Middle frontal gyrus (tissue), 1 donor: ENCODE results near the gene NME3.
"Not testable (repeated sequence)": the region's sequence is repeated elsewhere in the genome, so short reads cannot be mapped to it uniquely, and the experiment has no call there.

ENCODE experiments used
- DNase-seq: peaks from one replicate; pipeline ENCODE4 v3.0.0-alpha.2; 2015; ENCODE audit warnings: low spot score; ENCODE audit errors: extremely low spot score

Gene NME3

DNA sequence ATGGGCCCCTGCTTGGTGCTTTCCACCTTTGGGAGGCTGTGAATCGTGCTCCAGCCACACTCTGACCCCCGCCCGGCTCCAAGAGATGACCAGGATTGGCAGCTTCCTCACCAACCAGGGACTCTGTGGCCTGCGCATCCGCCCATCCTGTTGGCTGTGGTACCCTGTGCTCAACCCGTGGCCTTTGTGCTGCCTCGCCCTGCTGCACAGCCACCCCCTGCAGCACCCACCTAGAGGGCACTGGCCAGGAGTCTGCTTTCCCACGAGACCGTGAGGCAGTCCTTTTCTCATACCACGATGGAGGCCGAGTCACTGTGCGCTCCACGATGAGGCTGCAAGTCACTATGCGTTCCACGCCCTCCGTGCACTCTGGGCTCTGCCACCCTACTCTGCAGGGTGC is 19.4 kb downstream of the NME3 start:
- DNase-seq: no peak

DNA sequence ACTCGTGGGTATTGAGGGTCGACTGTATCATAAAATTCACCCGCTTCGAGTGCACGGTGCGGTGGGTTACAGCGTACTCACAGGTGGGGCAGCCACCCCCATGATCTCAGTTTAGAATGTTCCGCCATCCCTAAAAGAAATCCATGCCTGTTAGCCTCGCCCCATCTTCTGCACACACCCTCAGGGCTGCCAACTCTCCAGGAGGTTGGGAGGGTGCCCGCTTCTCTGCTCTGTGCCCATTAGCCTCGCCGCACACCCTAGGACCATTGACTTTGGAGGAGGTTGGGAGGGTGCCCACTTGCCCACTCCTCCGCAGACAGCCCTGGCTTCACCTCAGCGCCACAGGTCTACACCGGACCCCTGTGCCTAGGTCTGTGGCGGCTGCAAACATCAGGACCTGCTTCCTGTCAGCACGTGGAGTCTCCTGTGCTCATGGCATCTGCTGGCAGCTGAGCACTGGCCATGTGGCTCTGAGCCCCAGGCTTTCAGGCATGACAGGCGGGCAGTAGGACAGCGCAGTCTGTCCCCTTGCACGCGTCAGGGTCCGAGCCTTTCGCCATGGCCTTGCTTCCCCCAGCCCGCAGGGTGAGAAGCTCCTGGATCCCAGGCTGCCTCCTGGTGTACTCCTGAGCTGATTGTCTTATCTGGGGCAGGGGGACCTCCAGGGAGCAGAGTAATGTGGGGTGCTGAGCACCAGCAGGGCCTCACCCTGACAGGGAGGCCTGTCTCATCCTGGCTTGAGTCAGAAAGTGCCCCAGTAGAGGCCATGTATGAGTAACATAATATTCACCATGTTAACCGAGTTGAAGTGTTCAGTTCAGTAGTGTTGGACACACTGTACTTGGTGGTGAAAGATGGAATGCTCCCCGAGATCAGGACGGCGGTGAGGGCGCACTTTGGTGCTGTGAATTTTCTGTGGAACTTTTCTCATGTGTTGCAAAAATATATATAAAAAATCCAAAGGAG is 21.9 kb downstream of the NME3 start:
- no peak for DNase-seq

DNA sequence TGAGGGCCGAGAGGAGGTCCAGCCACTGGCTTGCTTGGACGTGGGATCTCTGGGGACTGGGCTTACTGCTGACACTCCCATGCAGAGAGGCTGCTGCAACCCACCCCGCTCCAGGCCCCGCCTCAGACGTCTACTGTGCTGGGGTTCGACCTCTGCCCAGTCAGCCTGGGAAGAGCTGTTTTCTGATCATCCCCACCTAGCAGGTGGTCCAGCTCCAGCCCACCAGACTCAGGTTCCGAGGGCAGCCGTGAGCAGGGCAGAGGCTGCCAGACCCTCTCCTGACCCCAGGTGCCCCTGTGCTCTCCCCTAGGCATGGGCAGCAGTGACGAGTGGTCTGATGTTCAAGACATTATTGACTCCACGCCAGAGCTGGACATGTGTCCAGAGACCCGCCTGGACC is 23.4 kb downstream of the NME3 start:
- no peak for DNase-seq

DNA sequence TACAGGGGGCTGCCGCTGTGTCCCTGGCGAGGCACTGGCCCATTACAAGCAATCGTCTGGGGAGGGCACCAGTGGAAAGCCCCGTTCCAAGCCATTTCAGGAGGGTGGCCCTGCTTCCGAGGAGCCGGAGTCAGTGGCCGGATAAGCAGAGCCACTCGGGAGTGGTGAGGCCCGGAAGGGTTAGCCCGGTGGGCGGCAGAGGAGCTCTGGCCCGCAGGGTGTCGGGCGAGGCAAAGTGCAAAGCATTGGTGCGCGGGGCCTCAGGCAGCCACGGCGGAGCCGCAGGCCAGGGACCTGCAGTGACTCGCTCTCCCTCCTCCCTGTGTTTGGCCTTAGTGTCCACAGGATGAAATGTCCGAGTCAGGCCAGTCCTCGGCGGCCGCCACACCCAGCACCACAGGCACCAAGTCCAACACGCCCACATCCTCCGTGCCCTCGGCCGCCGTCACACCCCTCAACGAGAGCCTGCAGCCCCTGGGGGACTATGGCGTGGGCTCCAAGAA is 24.6 kb downstream of the NME3 start:
- no peak for DNase-seq

DNA sequence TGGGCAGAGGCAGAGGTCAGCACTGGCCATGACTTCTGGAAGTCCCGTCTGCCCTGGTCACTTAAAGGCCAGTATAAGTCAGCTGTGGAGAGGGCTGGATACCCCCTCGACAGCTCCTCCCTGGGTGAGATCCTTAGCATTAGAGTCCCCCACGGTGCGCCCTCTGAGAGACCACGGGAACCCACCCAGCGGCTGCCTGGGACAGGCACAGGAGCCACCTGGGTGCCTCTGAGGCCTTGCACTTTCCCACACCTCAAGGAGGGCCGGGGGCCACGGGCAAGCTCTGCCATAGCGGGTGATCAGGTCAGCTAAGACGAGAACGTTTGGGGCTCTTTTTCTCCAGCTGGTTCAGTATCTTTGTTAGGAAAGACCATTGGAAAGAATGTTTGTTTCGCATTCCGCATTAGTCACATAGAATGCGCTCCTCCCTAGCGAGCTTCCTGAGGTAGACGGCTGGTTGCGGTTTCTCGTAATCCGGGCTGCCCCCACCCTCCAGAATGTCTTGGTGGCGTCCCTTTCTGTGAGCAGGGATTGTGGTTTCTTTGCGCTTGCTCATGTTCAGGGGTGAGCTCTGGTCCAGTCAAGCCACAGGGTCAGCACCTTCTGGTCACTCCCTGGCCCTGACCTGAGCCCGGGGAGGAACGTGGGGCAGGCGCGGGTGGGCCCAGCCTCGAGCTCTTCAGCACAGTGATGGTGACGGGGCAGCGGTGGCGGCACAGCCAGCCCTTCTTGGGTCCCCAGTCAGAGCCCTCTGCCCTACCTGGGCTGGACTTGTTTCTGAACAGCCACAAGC is 25.2 kb downstream of the NME3 start:
- DNase-seq: no peak

DNA sequence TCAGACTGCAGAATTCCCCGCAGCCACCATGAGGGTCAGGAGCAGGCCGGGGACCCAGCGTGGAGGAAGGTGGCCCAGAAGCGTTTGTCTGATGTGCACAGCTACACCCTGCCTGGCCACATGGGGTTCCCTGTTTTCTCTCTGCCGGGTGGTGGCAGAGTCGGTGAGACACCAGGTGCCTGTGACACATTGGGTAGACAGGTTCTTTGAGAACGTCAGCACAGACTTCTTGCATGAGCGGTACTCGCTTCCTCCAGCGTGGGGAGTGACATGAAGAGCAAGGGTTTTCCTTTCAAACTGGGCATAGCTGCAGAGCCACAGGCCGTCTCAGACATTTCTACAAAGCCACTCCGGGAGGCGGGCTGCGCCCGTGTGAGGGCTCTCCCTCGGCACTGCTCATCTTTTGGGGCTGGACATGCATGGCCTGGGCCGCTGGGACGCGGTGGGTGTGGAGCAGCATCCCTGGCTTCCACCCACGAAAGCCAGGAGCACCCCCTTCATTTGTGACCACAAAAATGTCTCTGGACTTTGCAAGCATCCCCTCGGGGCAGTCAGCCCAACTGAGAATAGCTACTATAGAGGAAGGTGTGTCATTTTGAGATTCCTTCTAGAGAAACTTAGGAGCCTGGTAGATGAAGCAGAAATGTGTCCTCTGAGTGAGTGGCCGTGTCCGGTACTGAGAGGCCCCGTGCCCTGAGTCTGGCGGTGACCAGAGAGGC is 26.0 kb downstream of the NME3 start:
- DNase-seq: no peak

DNA sequence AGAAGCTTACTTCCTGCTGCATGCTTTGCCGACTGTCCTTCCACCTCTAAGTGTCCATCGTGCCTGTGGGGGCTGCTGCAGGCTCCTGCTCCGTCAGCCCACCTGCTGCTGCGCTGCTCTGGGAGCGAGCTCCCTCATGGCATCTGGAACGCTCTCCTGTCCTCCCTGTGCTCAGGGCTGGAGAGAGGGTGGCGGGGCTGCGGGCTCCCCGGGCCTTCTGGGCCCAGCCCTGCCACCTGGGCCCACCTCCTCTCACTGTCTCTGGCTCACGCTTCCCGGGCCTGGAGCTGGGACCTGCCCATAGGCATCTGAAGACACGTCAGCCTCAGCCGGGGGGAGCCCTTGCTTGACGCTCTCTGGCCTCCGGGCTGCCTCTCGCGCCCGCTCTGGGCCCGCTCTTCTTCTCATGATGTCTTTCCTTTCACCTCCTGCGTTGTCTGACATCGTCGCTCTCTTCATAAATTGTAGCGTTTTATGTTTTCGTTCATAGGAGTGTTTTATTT is 27.0 kb downstream of the NME3 start:
- no peak for DNase-seq

DNA sequence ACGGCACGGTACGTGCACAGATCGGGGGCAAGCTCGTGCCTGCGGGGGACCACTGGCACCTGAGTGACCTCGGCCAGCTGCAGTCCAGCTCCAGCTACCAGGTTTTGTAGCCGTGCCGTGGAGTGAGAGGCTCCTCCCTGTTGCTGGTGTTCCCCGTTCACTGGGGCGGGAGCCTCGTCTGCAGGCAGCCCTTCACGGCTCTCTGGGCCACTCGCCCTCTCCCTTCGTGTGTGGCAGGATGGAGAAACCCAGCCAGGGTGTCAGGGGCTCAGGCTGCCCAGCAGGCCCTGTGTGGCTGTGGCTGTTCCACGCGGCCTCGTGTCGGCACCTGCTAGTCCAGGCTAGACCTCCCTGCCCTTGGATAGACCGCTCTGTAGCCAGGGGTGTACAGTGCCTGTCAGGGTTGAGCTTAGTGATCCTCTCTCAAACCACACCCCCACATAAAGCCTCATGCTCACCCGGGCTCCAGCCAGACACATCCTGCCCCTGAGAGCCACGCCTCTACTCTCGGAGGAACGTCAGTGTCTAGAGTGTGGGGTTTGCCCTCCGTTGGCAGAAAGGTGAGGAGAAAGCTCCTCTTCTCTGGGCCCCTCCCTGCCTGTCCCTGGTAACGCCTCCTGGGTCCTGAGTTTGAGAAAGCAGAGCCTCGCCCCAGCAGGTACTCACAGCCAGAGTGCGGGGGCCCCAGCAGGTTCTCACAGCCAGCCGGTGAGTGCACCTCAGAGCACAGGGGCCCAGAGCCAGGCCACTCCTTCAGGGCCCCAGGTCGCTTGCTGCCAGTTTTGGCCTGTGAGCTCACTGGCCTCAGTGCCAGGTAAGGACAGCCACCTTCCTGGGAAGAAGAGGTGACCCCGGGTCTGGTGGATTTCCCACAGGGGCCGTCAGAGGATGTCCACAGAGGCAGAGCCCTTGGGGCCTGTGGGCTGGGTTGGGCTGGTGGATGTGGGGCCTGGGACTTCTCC is 27.7 kb downstream of the NME3 start:
- no peak for DNase-seq

DNA sequence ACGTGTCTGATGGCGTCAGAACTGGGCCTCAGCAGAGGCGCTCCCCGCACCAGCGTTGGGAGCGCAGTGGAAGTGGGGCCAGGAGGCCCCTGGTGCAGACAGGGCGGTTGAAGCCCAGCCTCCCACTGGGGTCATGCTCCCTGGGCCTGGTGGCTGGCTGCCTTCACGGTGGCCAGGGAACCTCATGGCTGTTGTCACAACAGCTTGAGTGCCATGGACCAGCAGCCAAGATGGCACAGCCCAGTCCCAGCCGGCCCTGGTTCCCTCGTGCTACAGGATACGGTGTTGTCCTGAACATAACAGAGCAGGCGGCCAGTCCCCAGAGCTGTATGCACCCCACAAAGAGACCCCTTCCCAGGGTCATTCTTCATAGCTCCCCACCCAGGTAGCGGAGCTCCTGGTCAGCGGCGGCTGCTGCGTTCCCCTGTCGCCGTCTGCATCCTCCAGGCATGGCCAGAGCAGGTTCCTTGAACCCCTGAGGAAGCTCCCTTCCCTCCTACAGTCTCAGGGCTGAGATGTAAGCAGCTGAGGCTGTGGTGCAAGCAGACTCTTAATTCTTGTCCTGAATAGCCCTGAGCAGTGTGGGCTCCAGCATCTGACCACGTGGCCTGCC is 29.7 kb downstream of the NME3 start:
- DNase-seq: no peak

DNA sequence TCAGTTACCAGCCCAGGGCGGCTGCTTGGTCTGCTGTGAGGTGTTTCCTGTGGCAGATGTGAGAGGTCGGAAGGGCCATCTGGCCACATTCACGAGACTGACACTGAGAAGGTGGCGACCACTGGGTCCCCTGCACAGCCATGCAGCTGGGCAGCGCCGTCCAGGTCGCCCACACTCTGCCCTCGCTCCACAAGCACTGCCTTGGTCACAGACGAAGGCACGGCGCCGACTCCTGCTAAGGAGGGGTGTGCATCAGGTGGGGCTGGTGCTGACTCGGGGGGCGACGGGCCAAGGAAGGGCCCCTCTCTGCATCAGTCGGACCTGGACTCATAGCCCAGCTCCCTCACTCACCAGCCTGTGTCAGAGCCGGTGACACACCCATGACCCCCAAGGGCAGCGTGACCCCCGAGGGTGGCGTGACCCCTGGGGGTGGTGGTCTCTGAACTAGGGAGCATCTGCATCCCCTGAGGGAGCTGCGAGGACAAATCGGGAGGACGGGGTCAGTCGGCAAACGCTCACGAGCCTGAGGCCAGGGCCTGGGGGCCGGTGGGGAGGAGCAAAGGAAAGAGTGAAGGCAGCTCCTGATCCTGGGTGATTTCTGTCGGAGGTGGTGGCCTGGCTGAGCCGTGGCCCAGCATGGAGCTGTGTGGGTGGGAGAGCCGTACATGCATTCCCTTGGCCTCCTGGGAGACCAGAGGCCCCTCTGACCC is 30.4 kb downstream of the NME3 start:
- no peak for DNase-seq

DNA sequence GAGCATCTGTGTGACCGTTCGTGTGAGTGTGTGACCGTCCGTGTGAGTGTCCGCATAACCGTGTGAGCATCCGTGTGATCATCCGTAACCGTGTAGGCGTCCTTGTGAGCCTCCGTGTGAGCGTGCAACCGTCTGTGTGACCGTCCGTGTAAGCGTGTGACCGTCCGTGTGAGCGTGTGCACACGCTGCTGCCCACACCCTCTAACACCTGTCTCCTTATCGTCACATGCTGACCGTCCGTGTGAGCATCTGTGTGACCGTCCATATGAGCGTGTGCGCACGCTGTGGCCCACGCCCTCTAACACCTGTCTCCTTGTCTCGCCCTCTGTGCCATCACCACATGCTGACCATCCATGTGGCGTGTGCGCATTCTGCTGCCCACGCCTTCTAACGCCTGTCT is 31.1 kb downstream of the NME3 start:
- no peak for DNase-seq

DNA sequence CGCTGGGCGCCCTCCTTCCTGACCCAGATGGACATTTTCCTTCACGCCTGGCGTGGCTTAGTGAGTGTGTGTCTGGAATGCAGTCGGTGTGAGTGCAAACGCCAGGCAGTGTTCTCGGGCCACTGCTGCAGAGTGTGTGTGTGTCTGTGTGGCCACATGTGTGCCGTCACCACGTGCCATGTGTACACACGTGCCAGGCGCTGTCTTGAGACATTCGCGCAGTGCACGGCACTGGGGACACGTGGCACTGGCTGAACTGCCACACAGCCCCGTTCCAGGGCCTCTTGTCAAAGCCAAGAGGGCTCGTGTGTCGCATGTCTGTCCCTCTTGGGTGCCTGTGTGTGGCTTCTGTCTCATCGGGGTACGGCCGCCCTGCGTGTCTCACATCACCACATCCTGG is 36.5 kb downstream of the NME3 start:
- no peak for DNase-seq

DNA sequence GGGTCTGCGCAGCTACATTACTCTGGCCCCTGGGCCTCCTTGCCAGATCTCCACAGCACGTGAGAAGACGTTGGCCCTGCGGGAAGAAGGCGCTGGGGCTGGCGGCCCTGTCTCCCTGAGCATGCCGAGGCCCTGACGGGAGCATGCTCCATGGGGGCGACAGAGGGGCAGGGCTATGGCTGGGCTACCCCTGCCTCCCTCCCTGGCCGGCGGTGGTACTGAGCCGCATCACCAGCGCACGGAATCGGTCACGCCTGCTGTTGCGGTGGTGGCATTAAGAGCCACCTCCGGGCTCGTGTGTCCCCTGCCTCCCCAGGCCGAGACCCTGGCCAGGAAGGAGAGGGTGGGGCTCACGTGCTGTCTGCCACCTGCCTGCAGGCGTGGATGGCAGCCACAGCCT is 37.2 kb downstream of the NME3 start:
- no peak for DNase-seq

DNA sequence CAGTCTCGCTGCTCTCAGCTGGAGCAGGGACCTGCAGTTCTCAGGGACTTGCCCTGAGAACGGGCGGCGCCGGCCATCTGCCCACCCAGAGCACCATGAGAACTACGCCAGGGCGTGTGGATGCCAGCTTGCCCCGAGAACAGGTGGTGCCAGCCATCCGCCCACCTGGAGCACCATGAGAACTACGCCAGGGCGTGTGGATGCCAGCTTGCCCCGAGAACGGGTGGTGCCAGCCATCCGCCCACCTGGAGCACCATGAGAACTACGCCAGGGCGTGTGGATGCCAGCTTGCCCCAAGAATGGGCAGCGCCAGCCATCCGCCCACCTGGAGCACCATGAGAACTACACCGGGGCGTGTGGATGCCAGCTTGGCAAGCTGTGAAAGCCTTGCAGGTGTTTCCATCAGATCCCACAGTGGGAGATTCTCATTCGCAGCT is 38.8 kb downstream of the NME3 start:
- not testable (repeated sequence) for DNase-seq

DNA sequence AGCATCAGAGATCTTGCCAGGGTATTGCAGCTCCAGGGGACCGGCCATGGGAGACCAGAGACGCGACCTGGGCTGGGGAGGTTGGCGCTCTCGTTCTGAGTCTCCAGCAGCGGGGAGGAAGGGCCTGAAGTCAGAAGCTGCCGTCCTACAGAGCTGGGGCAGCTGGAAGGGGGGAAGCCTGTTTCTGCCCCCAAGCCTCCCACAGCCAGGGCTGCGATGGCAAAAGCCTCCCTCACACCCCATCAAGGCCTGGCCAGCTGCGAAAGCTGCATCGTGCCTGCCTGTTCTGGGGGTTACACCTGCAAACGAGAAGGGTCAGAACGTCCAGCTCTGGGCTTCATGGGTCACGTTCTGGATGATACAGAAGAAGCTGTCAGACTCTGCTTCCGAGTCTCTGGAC is 39.3 kb downstream of the NME3 start:
- DNase-seq: no peak

DNA sequence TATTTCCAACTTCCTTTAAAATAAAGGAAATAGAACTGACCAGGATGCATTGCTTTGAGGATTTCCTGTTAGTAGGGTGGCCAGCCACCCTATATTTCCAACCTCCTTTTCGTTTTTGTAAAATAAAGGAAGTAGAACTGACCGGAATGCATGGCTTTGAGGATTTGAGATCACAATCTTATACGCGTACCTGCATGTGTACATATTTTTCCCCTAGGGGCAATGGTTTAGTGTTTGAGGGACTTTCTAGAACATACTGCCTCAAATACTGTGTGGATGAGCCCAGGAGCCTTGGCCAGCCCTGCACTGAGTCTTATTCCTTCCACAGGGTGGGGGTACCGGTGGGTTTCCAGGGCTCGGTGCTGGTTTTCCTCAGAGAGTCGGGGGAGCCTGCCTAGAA is 39.7 kb downstream of the NME3 start:
- DNase-seq: no peak

DNA sequence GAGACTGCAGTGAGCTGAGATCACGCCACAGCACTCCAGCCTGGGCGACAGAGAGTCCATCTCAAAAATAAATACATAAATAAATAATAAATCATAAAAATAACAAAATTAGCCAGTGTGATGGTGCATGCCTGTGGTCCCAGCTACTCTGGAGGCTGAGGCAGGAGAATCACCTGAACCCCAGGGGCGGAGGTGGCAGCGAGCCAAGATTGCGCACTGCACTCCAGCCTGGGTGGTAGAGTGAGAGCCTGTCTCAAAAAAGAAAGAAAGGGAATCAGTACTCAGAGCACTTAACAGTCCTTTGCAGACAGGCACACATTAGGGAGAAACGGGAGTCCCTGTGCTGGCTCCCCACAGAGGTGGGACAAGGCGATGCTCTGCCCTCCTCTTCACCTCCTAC is 40.3 kb downstream of the NME3 start:
- DNase-seq: no peak

DNA sequence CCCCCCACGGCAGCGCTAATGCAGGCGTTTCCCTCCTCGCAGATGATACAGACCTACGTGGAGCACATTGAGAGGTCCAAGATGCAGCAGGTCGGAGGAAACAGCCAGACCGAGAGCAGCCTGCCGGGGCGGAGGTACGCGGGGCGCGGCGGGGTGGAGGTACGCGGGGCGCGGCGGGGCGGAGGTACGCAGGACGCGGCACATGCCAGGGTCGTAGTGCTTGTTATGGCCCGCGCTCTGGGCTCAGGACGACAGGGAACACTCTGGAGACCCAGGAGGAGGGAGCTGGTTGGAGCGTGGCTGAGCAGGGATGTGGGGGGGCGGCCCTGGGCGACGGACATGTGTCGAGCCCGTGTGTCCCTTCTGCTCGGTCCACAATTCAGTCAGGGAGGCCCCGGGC is 41.9 kb downstream of the NME3 start:
- no peak for DNase-seq

DNA sequence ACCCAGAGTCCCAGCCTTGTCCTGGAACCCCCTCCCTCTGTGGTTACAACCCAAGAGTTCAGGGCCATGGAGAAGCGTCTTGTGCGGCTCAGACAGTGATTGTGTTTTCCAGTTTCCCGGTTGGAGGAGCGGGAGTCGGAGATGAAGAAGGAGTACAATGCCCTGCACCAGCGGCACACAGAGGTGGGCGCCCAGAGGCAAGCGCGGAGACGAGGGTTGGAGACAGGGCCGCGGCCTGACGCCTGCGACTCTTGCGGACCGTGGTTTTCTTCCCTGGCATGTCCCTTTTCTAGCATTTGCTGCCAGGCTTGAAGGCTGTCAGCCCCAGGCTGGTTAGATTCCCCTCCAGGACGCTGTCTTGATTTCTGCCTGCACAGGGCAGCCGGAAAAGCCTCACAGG is 42.3 kb downstream of the NME3 start:
- no peak for DNase-seq
